Spleen (tissue), 7 donors: Measurements from ENCODE around the gene GPR141.

Experiments
- POLR2AphosphoS5 ChIP-seq, 3 donors: sonication (generic); formaldehyde crosslinking; IDR thresholded peaks; one replicate each; pipeline ENCODE4 v1.5.1; 2017; ENCODE audit warnings: antibody characterized with exemption in 3 of 3
- TF ChIP-seq, protein P1 (sequence below), 11 experiments: fragments of 200-600 bp in 7 of 11; fragments of 450-650 bp in 4 of 11; sonication (generic) in 4 of 11; IDR thresholded peaks in 8 of 11; conservative IDR thresholded peaks in 3 of 11; 1 replicate in 7 of 11; 2 replicates in 4 of 11; pipeline versions ENCODE4 v1.4.0 to v1.8.0; 2016 to 2021; ENCODE audit warnings: antibody characterized with exemption in 11 of 11, inconsistent platforms in 4 of 11, mild to moderate bottlenecking in 1 of 11
- donor health status: DM: no; HTN: no; CAD: no; lungs with moderate emphysema.
- donor health status: DM: no; HTN: no; CAD: no.
- donor health status: DM: no; HTN: no; CAD: no.

DNA sequence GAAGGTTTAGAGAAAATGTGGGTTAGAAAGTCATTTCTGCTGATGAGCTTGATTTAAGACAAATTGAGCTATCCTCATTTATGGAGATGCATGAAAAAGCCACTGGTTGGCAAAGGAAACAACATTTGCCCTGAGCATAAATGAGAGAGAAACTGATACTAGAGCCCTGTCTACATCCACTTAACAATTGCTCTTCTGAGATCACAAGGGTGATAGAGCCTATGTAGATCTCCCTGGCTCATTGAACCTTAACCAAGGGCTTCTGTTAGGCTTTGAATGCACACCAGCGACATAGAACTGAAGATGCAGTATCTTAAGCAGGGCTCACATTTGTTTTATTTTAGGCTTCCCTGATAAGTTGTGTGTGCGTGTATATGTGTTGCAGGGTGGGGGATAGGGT lies 35.0 kb downstream of the GPR141 start:
- TF ChIP-seq, protein P1, sequence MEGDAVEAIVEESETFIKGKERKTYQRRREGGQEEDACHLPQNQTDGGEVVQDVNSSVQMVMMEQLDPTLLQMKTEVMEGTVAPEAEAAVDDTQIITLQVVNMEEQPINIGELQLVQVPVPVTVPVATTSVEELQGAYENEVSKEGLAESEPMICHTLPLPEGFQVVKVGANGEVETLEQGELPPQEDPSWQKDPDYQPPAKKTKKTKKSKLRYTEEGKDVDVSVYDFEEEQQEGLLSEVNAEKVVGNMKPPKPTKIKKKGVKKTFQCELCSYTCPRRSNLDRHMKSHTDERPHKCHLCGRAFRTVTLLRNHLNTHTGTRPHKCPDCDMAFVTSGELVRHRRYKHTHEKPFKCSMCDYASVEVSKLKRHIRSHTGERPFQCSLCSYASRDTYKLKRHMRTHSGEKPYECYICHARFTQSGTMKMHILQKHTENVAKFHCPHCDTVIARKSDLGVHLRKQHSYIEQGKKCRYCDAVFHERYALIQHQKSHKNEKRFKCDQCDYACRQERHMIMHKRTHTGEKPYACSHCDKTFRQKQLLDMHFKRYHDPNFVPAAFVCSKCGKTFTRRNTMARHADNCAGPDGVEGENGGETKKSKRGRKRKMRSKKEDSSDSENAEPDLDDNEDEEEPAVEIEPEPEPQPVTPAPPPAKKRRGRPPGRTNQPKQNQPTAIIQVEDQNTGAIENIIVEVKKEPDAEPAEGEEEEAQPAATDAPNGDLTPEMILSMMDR (IDR thresholded peaks at IDR 0.05 in 8 of 11, conservative IDR thresholded peaks at IDR 0.05 in 3 of 11): no peak
- no peak for TF ChIP-seq POLR2AphosphoS5 (IDR thresholded peaks at IDR 0.05)
